HG02870 (cell line): ENCODE measurements around the gene UBXN7.
"Not testable (repeated sequence)": the region's sequence is repeated elsewhere in the genome, so short reads cannot be mapped to it uniquely, and the experiment has no call there.

Experiments
- ATAC-seq: cut with Tn5 transposase; IDR thresholded peaks from one replicate; pipeline ENCODE4 v1.9.1; 2021; ENCODE audit warnings: mild to moderate bottlenecking, moderate library complexity; ENCODE audit not compliant: unreplicated experiment

The UBXN7 gene

GRCh38 chr3:196357905-196358304, 74.3 kb downstream of the UBXN7 start:
- no peak for ATAC-seq

GRCh38 chr3:196356556-196356955, 75.7 kb downstream of the UBXN7 start:
- no peak for ATAC-seq

GRCh38 chr3:196355668-196356067, 76.6 kb downstream of the UBXN7 start:
- no peak for ATAC-seq

GRCh38 chr3:196354132-196354531, 78.1 kb downstream of the UBXN7 start:
- no peak for ATAC-seq

- ATAC-seq, result no peak
Measured at GRCh38 chr3:196351541-196351940, 80.7 kb downstream of the UBXN7 start.

GRCh38 chr3:196350067-196350466, 82.2 kb downstream of the UBXN7 start:
- no peak for ATAC-seq

- ATAC-seq, result no peak
Measured at GRCh38 chr3:196348698-196349097, 83.5 kb downstream of the UBXN7 start.

GRCh38 chr3:196344663-196345062, 87.6 kb downstream of the UBXN7 start:
- ATAC-seq, result no peak

GRCh38 chr3:196343917-196344316, 88.3 kb downstream of the UBXN7 start:
- not testable (repeated sequence) for ATAC-seq

- no peak for ATAC-seq
Measured at GRCh38 chr3:196341137-196341536, 91.1 kb downstream of the UBXN7 start.

- ATAC-seq, result no peak
Measured at GRCh38 chr3:196340466-196340865, 91.8 kb downstream of the UBXN7 start.

- no peak for ATAC-seq
Measured at GRCh38 chr3:196339493-196340254, 92.6 kb downstream of the UBXN7 start.

- ATAC-seq, result no peak
Measured at GRCh38 chr3:196339044-196339443, 93.2 kb downstream of the UBXN7 start.

- ATAC-seq, result no peak
Measured at GRCh38 chr3:196336319-196337145, 95.7 kb downstream of the UBXN7 start.

- no peak for ATAC-seq
Measured at GRCh38 chr3:196335503-196335948, 96.7 kb downstream of the UBXN7 start.

- ATAC-seq, result no peak
Measured at GRCh38 chr3:196334982-196335381, 97.2 kb downstream of the UBXN7 start.

- no peak for ATAC-seq
Measured at GRCh38 chr3:196332168-196332567, 100.1 kb downstream of the UBXN7 start.

GRCh38 chr3:196327405-196327804, 104.8 kb downstream of the UBXN7 start:
- ATAC-seq, result no peak

- no peak for ATAC-seq
Measured at GRCh38 chr3:196326936-196327335, 105.3 kb downstream of the UBXN7 start.

GRCh38 chr3:196323691-196324090, 108.5 kb downstream of the UBXN7 start:
- no peak for ATAC-seq

GRCh38 chr3:196323016-196323415, 109.2 kb downstream of the UBXN7 start:
- no peak for ATAC-seq

GRCh38 chr3:196321162-196321561, 111.1 kb downstream of the UBXN7 start:
- ATAC-seq, result no peak
